Endothelial cell of umbilical vein (primary cell): ENCODE measurements around the gene CD81. TPM values are rescaled to one million over a fixed set of nuclear protein-coding genes. Genes with fewer than 3 reads are reported as not detected.

Experiments used
- BruUV-seq: library from RNA; stranded (reverse); fragments of 400-500 nt; replicated peaks from 2 replicates; lab custom pipeline; 2021; lab: Mats Ljungman, UMichigan
- CTCF ChIA-PET: fragments of 300-600, 350-600 bp; sonication (Branson Sonifier 250); formaldehyde crosslinking; loops from one replicate; lab custom pipeline; 2021; ENCODE audit warnings: antibody characterized with exemption, inconsistent platforms; lab: Charles Lee
- POLR2A ChIA-PET: fragments of 300-600, 350-600 bp; sonication (Branson Sonifier 250); formaldehyde crosslinking; loops from one replicate; lab custom pipeline; 2021; ENCODE audit warnings: antibody characterized with exemption, inconsistent platforms; lab: Charles Lee
- DNase-seq: peaks from one replicate; pipeline ENCODE4 v3.0.0-alpha.2; 2011; ENCODE audit warnings: low read depth, low spot score
- FAIRE-seq: peaks from 2 replicates; lab custom pipeline; 2011; peaks lifted over from hg19 to GRCh38; lab: Jason Lieb, UNC
- H2AFZ ChIP-seq: 2 replicates; pipeline ENCODE4 v1.6.0; 2012; ENCODE audit warnings: low read depth, low read length, control low read depth, inconsistent platforms
- H3K27ac ChIP-seq: 2 replicates; pipeline ENCODE4 v1.5.1; 2011; ENCODE audit warnings: low read depth, mild to moderate bottlenecking, control low read depth, low read length, moderate library complexity; ENCODE audit not compliant: insufficient read depth
- H3K27me3 ChIP-seq, 2 experiments: 2 replicates each; pipeline versions ENCODE4 v1.6.0 to v1.6.1; 2011; ENCODE audit warnings: low read length in 2 of 2, mixed read lengths in 1 of 2; ENCODE audit not compliant: control insufficient read depth in 2 of 2, insufficient read depth in 2 of 2
- H3K36me3 ChIP-seq, 2 experiments: 2 replicates in 1 of 2; 3 replicates in 1 of 2; pipeline ENCODE4 v1.5.1; 2011; ENCODE audit warnings: low read length in 2 of 2, mild to moderate bottlenecking in 1 of 2, moderate library complexity in 1 of 2; ENCODE audit not compliant: control insufficient read depth in 2 of 2, insufficient read depth in 2 of 2; ENCODE audit errors: extremely low read depth in 1 of 2
- H3K4me1 ChIP-seq: 3 replicates; pipeline ENCODE4 v1.5.1; 2011; ENCODE audit warnings: mild to moderate bottlenecking, low read length; ENCODE audit not compliant: control insufficient read depth, insufficient read depth; ENCODE audit errors: extremely low read depth
- H3K4me2 ChIP-seq: 2 replicates; pipeline ENCODE4 v1.6.1; 2011; ENCODE audit warnings: low read length, control low read depth, mixed read lengths; ENCODE audit not compliant: insufficient read depth
- H3K4me3 ChIP-seq, 3 experiments: fragments of 200-600 bp in 1 of 3; sonication (generic), shearing (Covaris generic) in 1 of 3; replicated peaks in 1 of 3; 2 replicates each; pipeline ENCODE4 v1.5.1; 2011 to 2016; ENCODE audit warnings: control low read depth in 3 of 3, low read length in 3 of 3, mild to moderate bottlenecking in 2 of 3, inconsistent platforms in 1 of 3, low read depth in 1 of 3, moderate library complexity in 1 of 3; ENCODE audit not compliant: insufficient read depth in 1 of 3
- H3K79me2 ChIP-seq: 2 replicates; pipeline ENCODE4 v1.6.0; 2012; ENCODE audit warnings: low read length, inconsistent platforms; ENCODE audit not compliant: control insufficient read depth, insufficient read depth
- H3K9ac ChIP-seq: replicated peaks from 2 replicates; pipeline ENCODE3; 2011; ENCODE audit warnings: low read length, control low read depth; ENCODE audit not compliant: insufficient read depth; ENCODE audit errors: extremely low read depth
- H3K9me1 ChIP-seq: replicated peaks from 3 replicates; pipeline ENCODE4 v1.6.0; 2011; ENCODE audit warnings: mild to moderate bottlenecking, low read length; ENCODE audit not compliant: control insufficient read depth, insufficient read depth; ENCODE audit errors: extremely low read depth
- H3K9me3 ChIP-seq: replicated peaks from 2 replicates; pipeline ENCODE4 v1.5.1; 2012; ENCODE audit warnings: low read length, inconsistent platforms; ENCODE audit not compliant: control insufficient read depth, insufficient read depth
- H4K20me1 ChIP-seq: replicated peaks from 2 replicates; pipeline ENCODE3; 2011; ENCODE audit warnings: mild to moderate bottlenecking, low read length; ENCODE audit not compliant: control insufficient read depth, insufficient read depth; ENCODE audit errors: extremely low read depth
- EZH2 ChIP-seq: IDR thresholded peaks from 2 replicates; pipeline ENCODE4 v1.6.1; 2012; ENCODE audit warnings: borderline replicate concordance, low read depth, mild to moderate bottlenecking, moderate library complexity, low read length, inconsistent platforms; ENCODE audit not compliant: severe bottlenecking
- FOS ChIP-seq: IDR thresholded peaks from 2 replicates; pipeline ENCODE4 v1.6.1; 2011; ENCODE audit warnings: mild to moderate bottlenecking, low read length, moderate library complexity, borderline replicate concordance; ENCODE audit not compliant: insufficient read depth
- GATA2 ChIP-seq: IDR thresholded peaks from 2 replicates; pipeline ENCODE4 v1.7.0; 2011; ENCODE audit warnings: low read depth, mild to moderate bottlenecking, moderate library complexity, mixed read lengths, low read length; ENCODE audit not compliant: insufficient read length, insufficient read depth
- JUN ChIP-seq: IDR thresholded peaks from 2 replicates; pipeline ENCODE4 v1.6.1; 2011; ENCODE audit warnings: borderline replicate concordance, low read depth; ENCODE audit not compliant: insufficient read length, insufficient read depth
- MAX ChIP-seq: IDR thresholded peaks from 2 replicates; pipeline ENCODE4 v1.6.1; 2011; ENCODE audit not compliant: insufficient read depth, insufficient read length
- MYC ChIP-seq: IDR thresholded peaks from one replicate; pipeline ENCODE4 v1.6.1; 2011; ENCODE audit warnings: mild to moderate bottlenecking, low read depth, low read length
- POLR2A ChIP-seq: IDR thresholded peaks from 2 replicates; pipeline ENCODE4 v1.6.1; 2012; ENCODE audit warnings: low read depth, mild to moderate bottlenecking, control low read depth, low read length
- POLR2AphosphoS5 ChIP-seq: IDR thresholded peaks from 2 replicates; pipeline ENCODE4 v1.6.1; 2012; ENCODE audit warnings: low read depth, mild to moderate bottlenecking, control low read depth, low read length, moderate library complexity; ENCODE audit not compliant: insufficient read depth
- dilution Hi-C: fragments of 300-500 bp; cut with MboI; formaldehyde crosslinking; loops from one replicate; pipeline ENCODE4 v1.15.0; 2019; ENCODE audit warnings: low sequenced_read_pairs; ENCODE audit not compliant: extremely low pct_ligation_motif_present
- intact Hi-C: fragments of 100-400 bp; cut with micrococcal nuclease; formaldehyde crosslinking; loops from one replicate; pipeline ENCODE4 v1.10.0; 2022
- polyA plus RNA-seq, 4 experiments: library from polyadenylated mRNA; depleted of rRNA in 3 of 4; stranded (reverse) in 3 of 4; unstranded in 1 of 4; fragments of >200 nt; gene quantifications; 2 replicates each; pipeline versions ENCODE4 v1.2.1 to v1.2.3, GENCODE V29; 2011 to 2012; ENCODE audit warnings: missing spikeins in 1 of 4
- total RNA-seq: library from RNA; stranded (reverse); gene quantifications from 2 replicates; pipeline ENCODE4 v1.2.3, GENCODE V29; 2021
- TF ChIP-seq, protein P1 (sequence below), 2 donors: IDR thresholded peaks; 1 replicate in 1 of 2; 2 replicates in 1 of 2; pipeline ENCODE4 v1.5.1; 2011; ENCODE audit warnings: low read length in 2 of 2, mild to moderate bottlenecking in 2 of 2, moderate library complexity in 2 of 2, control low read depth in 1 of 2, inconsistent platforms in 1 of 2, low read depth in 1 of 2; ENCODE audit not compliant: insufficient read depth in 1 of 2; ENCODE audit errors: extremely low read depth in 1 of 2

Gene CD81
- total and polyA plus RNA-seq, 2 donors (not counting 3 experiments of a cell fraction or from before 2014, with no cell fraction given) = 409 to 802 TPM

DNA sequence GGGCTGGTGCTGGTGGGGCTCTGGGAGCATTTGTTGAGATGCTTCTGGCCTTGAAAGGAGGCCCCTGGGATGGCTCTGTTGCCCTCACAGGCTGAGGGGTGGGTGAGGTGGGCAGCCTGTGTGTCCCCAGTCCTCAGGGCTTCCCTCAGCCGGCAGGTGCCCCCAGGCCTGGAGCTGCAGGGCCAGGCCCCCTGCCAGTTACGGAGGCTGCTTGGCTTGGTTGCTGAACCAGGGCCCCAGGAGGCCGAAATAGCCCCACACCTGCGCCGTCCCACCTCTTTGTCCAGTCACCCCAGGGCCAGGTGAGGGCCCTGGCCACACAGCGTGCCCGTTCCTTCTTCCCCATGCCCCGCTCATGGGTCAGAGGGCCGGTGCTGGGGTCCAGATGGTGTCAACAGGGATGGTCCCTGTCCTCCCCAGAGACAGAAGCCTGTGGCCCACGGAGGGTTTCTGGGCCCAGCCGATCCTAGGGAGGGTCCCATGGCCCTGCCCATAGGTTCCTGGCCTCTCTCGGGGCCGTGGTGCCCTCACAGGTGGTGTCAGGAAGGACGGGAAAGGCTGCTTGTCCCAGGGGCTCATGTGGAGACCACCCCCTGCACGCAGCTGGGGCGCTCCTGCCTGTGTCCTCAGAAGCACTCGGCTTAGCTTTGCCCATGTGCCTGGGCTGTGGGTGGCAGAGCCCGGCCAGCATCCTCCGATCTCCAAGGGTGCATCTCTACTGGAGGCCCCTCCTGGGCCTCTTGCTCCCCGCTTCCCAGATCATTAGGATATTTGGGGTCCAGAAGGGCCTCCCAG, 14.3 kb downstream of the CD81 start:
- Histone ChIP-seq H3K27me3 (no peaks in the 10 kb centered on the region), H4K20me1 (no peaks in the 10 kb centered on the region), H3K4me1 (peaks cover 9% of the 10 kb centered on the region), H3K4me2 (no peak overlapping the region), H3K36me3 (peaks cover 0 to 36% of the 10 kb centered on the region in 2 experiments), H3K9me1 (no peaks in the 10 kb centered on the region), H2AFZ (no peak overlapping the region), H3K4me3 (no peak overlapping the region), H3K9ac (no peak overlapping the region), H3K27ac (no peak overlapping the region), H3K79me2 (peaks cover 67% of the 10 kb centered on the region), H3K9me3 (no peaks in the 10 kb centered on the region)
- FAIRE-seq = no peak
- TF ChIP-seq MAX (no peak), MYC (no peak), POLR2AphosphoS5 (no peak), JUN (no peak), POLR2A (no peak), FOS (no peak), GATA2 (no peak), EZH2 (no peak)
- TF ChIP-seq, protein P1, sequence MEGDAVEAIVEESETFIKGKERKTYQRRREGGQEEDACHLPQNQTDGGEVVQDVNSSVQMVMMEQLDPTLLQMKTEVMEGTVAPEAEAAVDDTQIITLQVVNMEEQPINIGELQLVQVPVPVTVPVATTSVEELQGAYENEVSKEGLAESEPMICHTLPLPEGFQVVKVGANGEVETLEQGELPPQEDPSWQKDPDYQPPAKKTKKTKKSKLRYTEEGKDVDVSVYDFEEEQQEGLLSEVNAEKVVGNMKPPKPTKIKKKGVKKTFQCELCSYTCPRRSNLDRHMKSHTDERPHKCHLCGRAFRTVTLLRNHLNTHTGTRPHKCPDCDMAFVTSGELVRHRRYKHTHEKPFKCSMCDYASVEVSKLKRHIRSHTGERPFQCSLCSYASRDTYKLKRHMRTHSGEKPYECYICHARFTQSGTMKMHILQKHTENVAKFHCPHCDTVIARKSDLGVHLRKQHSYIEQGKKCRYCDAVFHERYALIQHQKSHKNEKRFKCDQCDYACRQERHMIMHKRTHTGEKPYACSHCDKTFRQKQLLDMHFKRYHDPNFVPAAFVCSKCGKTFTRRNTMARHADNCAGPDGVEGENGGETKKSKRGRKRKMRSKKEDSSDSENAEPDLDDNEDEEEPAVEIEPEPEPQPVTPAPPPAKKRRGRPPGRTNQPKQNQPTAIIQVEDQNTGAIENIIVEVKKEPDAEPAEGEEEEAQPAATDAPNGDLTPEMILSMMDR (IDR thresholded peaks at IDR 0.05; ENCODE audit: extremely low read depth in 1 of 2, insufficient read depth in 1 of 2, low read depth in 1 of 2, low read length in 2 of 2) = no peak
- no peak for DNase-seq
- dilution Hi-C loops = no loop called here
- ChIA-PET CTCF (no interaction called here), POLR2A (no interaction called here)
- intact Hi-C loops = no loop called here
- no TSS peak for BruUV-seq
